GM12878 (cell line): ENCODE data around the gene LST1. TPM values are rescaled to one million over a fixed set of nuclear protein-coding genes. Genes with fewer than 3 reads are reported as not detected.

Experiments
- ATAC-seq: fragments of 200-7000 bp; cut with Tn5 transposase; 3 replicates; pipeline ENCODE4 v1.9.1; 2020; ENCODE audit warnings: mild to moderate bottlenecking, moderate library complexity
- BruUV-seq: library from RNA; stranded (reverse); fragments of 400-500 nt; replicated peaks from 2 replicates; lab custom pipeline; 2021; lab: Mats Ljungman, UMichigan
- CTCF ChIA-PET: fragments of 300-600 bp; sonication (Branson Sonifier 250); formaldehyde crosslinking; extraction: SDS; loops from one replicate; lab custom pipeline; 2021; ENCODE audit warnings: inconsistent platforms; lab: Yijun Ruan, JAX
- POLR2A ChIA-PET: fragments of 350-600 bp; formaldehyde crosslinking; extraction: SDS; loops from one replicate; lab custom pipeline; 2021; ENCODE audit warnings: inconsistent platforms; lab: Charles Lee
- RAD21 ChIA-PET: fragments of 300-600 bp; sonication (Branson Sonifier 250); formaldehyde crosslinking; loops from one replicate; lab custom pipeline; 2023; ENCODE audit warnings: antibody characterized with exemption; ENCODE audit not compliant: unreplicated experiment; lab: Charles Lee
- SMC1A ChIA-PET: fragments of 300-600 bp; sonication (Branson Sonifier 250); formaldehyde crosslinking; loops from one replicate; lab custom pipeline; 2023; ENCODE audit not compliant: unreplicated experiment, uncharacterized antibody; lab: Charles Lee
- DNase-seq: peaks from one replicate; pipeline ENCODE4 v3.0.0-alpha.2; 2011; ENCODE audit warnings: low read depth, low spot score
- FAIRE-seq: peaks from 3 replicates; lab custom pipeline; 2011; peaks lifted over from hg19 to GRCh38; lab: Jason Lieb, UNC
- H2AFZ ChIP-seq: 2 replicates; pipeline ENCODE4 v1.6.0; 2011; ENCODE audit warnings: low read depth, low read length, control low read depth; ENCODE audit not compliant: control insufficient read depth
- H3K27ac ChIP-seq: 2 replicates; pipeline ENCODE4 v1.5.1; 2011; ENCODE audit warnings: control low read depth; ENCODE audit not compliant: control insufficient read depth, insufficient read depth
- H3K27me3 ChIP-seq, 2 experiments: replicated peaks in 1 of 2; 2 replicates each; pipeline versions ENCODE4 v1.6.0 to v1.6.1; 2011; ENCODE audit warnings: low read length in 1 of 2; ENCODE audit not compliant: control insufficient read depth in 2 of 2, insufficient read depth in 2 of 2
- H3K36me3 ChIP-seq, 2 experiments: 2 replicates each; pipeline ENCODE4 v1.5.1; 2011; ENCODE audit warnings: low read length in 1 of 2; ENCODE audit not compliant: control insufficient read depth in 2 of 2, insufficient read depth in 2 of 2
- H3K4me1 ChIP-seq: 2 replicates; pipeline ENCODE4 v1.6.1; 2011; ENCODE audit warnings: mild to moderate bottlenecking, low read length, moderate library complexity, mixed read lengths; ENCODE audit not compliant: control insufficient read depth, insufficient read depth
- H3K4me2 ChIP-seq: 2 replicates; pipeline ENCODE4 v1.6.0; 2011; ENCODE audit warnings: control low read depth; ENCODE audit not compliant: control insufficient read depth, insufficient read depth
- H3K4me3 ChIP-seq: fragments of 200-600 bp; sonication (generic); 2 replicates; pipeline ENCODE4 v1.5.1; 2016
- H3K79me2 ChIP-seq: 2 replicates; pipeline ENCODE4 v1.6.0; 2011; ENCODE audit warnings: low read length; ENCODE audit not compliant: control insufficient read depth, insufficient read depth
- H3K9ac ChIP-seq: 2 replicates; pipeline ENCODE4 v1.8.0; 2011; ENCODE audit warnings: low read length, control low read depth, mixed read lengths; ENCODE audit not compliant: control insufficient read depth, insufficient read depth
- H3K9me3 ChIP-seq: replicated peaks from 3 replicates; pipeline ENCODE4 v1.5.1; 2011; ENCODE audit warnings: mild to moderate bottlenecking, low read length; ENCODE audit not compliant: control insufficient read depth, insufficient read depth
- H4K20me1 ChIP-seq: 2 replicates; pipeline ENCODE4 v1.6.0; 2011; ENCODE audit not compliant: control insufficient read depth, insufficient read depth
- ESRRA ChIP-seq: IDR thresholded peaks from 2 replicates; pipeline ENCODE4 v1.6.1; 2012; ENCODE audit warnings: mild to moderate bottlenecking, low read length, improper control_type of control experiment
- FOS ChIP-seq: IDR thresholded peaks from 3 replicates; pipeline ENCODE4 v1.6.1; 2011; ENCODE audit warnings: borderline replicate concordance; ENCODE audit not compliant: insufficient read length; ENCODE audit errors: extremely low read depth
- KDM1A ChIP-seq: fragments of 200-600 bp; sonication (generic); IDR thresholded peaks from 2 replicates; pipeline ENCODE4 v1.6.1; 2016; ENCODE audit warnings: borderline replicate concordance
- MEF2B ChIP-seq: fragments of 450-650 bp; IDR thresholded peaks from 2 replicates; pipeline ENCODE4 v1.6.1; 2018; ENCODE audit warnings: mild to moderate bottlenecking, moderate library complexity; ENCODE audit not compliant: partially characterized antibody, poor library complexity, severe bottlenecking
- MTA3 ChIP-seq: IDR thresholded peaks from 2 replicates; pipeline ENCODE4 v1.6.1; 2012; ENCODE audit warnings: low read length, inconsistent platforms, borderline replicate concordance
- MYC ChIP-seq: IDR thresholded peaks from 2 replicates; pipeline ENCODE4 v1.6.1; 2011; ENCODE audit warnings: mild to moderate bottlenecking, low read length, moderate library complexity, inconsistent platforms; ENCODE audit not compliant: insufficient read depth, insufficient replicate concordance, insufficient read length, severe bottlenecking
- NR2C2 ChIP-seq: IDR thresholded peaks from 2 replicates; pipeline ENCODE4 v1.6.1; 2011; ENCODE audit warnings: borderline replicate concordance, low read depth; ENCODE audit not compliant: control insufficient read depth, insufficient read length
- POU2F2 ChIP-seq: IDR thresholded peaks from 3 replicates; pipeline ENCODE4 v1.6.1; 2011; ENCODE audit warnings: low read depth, mild to moderate bottlenecking, low read length, borderline replicate concordance
- RAD51 ChIP-seq: fragments of 450-650 bp; IDR thresholded peaks from 2 replicates; pipeline ENCODE4 v1.6.1; 2016; ENCODE audit warnings: moderate library complexity, mild to moderate bottlenecking, inconsistent platforms
- RBBP5 ChIP-seq: fragments of 200-600 bp; sonication (generic); conservative IDR thresholded peaks from 2 replicates; pipeline ENCODE4 v1.6.1; 2016
- SIN3A ChIP-seq: IDR thresholded peaks from 2 replicates; pipeline ENCODE4 v1.6.1; 2012; ENCODE audit warnings: low read depth, low read length, improper control_type of control experiment
- SMAD1 ChIP-seq: fragments of 450-650 bp; IDR thresholded peaks from 2 replicates; pipeline ENCODE4 v1.6.1; 2018; ENCODE audit warnings: mild to moderate bottlenecking, low read depth; ENCODE audit not compliant: partially characterized antibody
- WGBS: methylation state at CpG from one replicate; pipeline ENCODE4 v1.1.6; 2016; ENCODE audit warnings: low lambda C conversion rate; ENCODE audit not compliant: insufficient replicate concordance, insufficient coverage; ENCODE audit errors: missing lambda C conversion rate; 5-methylcytosine and 5-hydroxymethylcytosine counted together
- in situ Hi-C: fragments of 300-500 bp; cut with MboI; formaldehyde crosslinking; loops from 9 replicates; pipeline ENCODE4 v1.14.3; 2018; ENCODE audit warnings: mixed read lengths
- intact Hi-C: fragments of 100-400 bp; cut with micrococcal nuclease; formaldehyde crosslinking; loops from one replicate; pipeline ENCODE4 v1.14.2; 2022; ENCODE audit not compliant: unreplicated experiment
- polyA plus RNA-seq, 11 experiments: library from polyadenylated mRNA; depleted of rRNA in 4 of 11; unstranded in 6 of 11; stranded (reverse) in 5 of 11; fragments of >200 nt; fragmentation: Nextera tagmentation in 4 of 11; fragmentation: Illumina TruSeq in 1 of 11; extraction: Ambion mirVana in 4 of 11; extraction: Trizol in 1 of 11; gene quantifications; 1 replicate in 1 of 11; 2 replicates in 10 of 11; pipeline versions ENCODE4 v1.2.1 to v1.2.3, GENCODE V29; 2011 to 2016; ENCODE audit warnings: inconsistent platforms in 2 of 11, missing spikeins in 2 of 11, low read depth in 1 of 11
- total RNA-seq, 4 experiments: library from RNA; depleted of rRNA in 3 of 4; stranded (reverse); fragments of >200 nt in 3 of 4; fragmentation: Illumina TruSeq in 1 of 4; extraction: Trizol in 1 of 4; gene quantifications; 2 replicates each; pipeline versions ENCODE4 v1.2.1 to v1.2.3, GENCODE V29; 2013 to 2021
- TF ChIP-seq, protein P1 (sequence below): fragments of 450-650 bp; IDR thresholded peaks from 2 replicates; pipeline ENCODE4 v1.6.1; 2018; ENCODE audit warnings: mild to moderate bottlenecking, low read depth, moderate library complexity; ENCODE audit not compliant: partially characterized antibody
- TF ChIP-seq, protein P2 (sequence below): fragments of 150-350 bp; IDR thresholded peaks from 2 replicates; pipeline ENCODE4 v1.6.1; 2014; ENCODE audit warnings: mild to moderate bottlenecking, low read depth, low read length
- TF ChIP-seq, protein P3 (sequence below): IDR thresholded peaks from 2 replicates; pipeline ENCODE4 v1.6.1; 2011; ENCODE audit warnings: borderline replicate concordance, low read depth, mild to moderate bottlenecking, moderate library complexity, mixed read lengths, low read length; ENCODE audit not compliant: insufficient read depth; ENCODE audit errors: extremely low read length
- TF ChIP-seq, protein P4 (sequence below): fragments of 450-650 bp; IDR thresholded peaks from 2 replicates; pipeline ENCODE4 v1.6.1; 2017; ENCODE audit warnings: borderline replicate concordance

The LST1 gene
- total and polyA plus RNA-seq, 10 of the 15 experiments (the other 5 are each of a cell fraction or from before 2014, with no cell fraction given): 4.1 to 35.5 (median 16.4) TPM

DNA sequence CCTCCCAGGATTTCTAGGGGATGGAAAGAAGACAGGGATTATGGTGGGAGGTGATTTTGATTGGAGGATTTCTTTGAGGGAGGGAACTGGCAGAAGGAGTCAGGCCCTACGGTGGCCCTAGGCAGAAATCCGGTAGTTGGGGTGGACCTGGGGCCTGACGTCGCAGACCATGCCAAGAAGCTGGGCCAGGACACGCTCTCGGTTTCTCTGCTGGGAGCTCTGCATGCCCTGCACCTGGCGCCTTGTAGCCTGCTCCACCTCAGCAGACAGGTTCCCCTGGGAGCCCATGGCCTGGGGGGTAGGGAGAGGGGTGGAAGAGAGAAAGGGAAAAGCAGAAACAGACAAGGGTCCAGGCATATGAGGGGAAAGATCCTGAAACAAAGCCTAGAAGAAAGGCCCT, 40.8 kb upstream of the LST1 start:
- Histone ChIP-seq H3K79me2 (peaks cover 39% of the 10 kb centered on the region), H3K27ac (no peak overlapping the region), H3K4me3 (no peak overlapping the region), H3K4me1 (peaks cover 16% of the 10 kb centered on the region; the same call in 1 of the 2 replicates), H3K36me3 (peaks cover 0 to 2% of the 10 kb centered on the region in 2 experiments; a peak in 2 of 4 replicates), H3K4me2 (no peak overlapping the region), H3K9me3 (no peaks in the 10 kb centered on the region), H4K20me1 (peaks cover 3% of the 10 kb centered on the region; the same call in 1 of the 2 replicates), H2AFZ (no peak overlapping the region), H3K27me3 (no peaks in the 10 kb centered on the region), H3K9ac (no peak overlapping the region)
- in situ Hi-C loops: loop anchor here (5.0 to 10.0 kb wide), 2 partner anchors 52 to 290 kb away; no protein-coding TSS in a partner anchor
- ATAC-seq (no peak), FAIRE-seq (no peak), DNase-seq (no peak)
- BruUV-seq: no TSS peak
- intact Hi-C loops: loop anchor here (10.0 kb wide), 1 partner anchor 360 kb away; the partner anchor contains the start of gene ZBTB12
- ChIA-PET CTCF (interaction anchor here (0.8 to 34.8 kb wide), 4 partner anchors 43 to 407 kb away, joined by 3 to 2098 read pairs (median 3); partner anchors contain the start of genes LST1, LTB, NCR3 and TNF), RAD21 (interaction anchor here (4.5 to 16.9 kb wide), 4 partner anchors 14 to 51 kb away, joined by 32 to 668 read pairs (median 330); partner anchors contain the start of genes LST1, LTB, NCR3 and TNF), SMC1A (interaction anchor here (1.4 to 34.7 kb wide), 2 partner anchors 39 to 70 kb away, joined by 5 to 1989 read pairs; partner anchors contain the start of genes AIF1, LST1, LTA and LTB), POLR2A (interaction anchor here (0.6 kb wide), 1 partner anchor 64 kb away, joined by 3 read pairs; no protein-coding TSS in a partner anchor)
- 32% methylated on average over 7 of the region's 7 CpGs for WGBS
- TF ChIP-seq RBBP5 (no peak), SIN3A (no peak), MYC (no peak), SMAD1 (no peak), RAD51 (no peak), MEF2B (no peak), NR2C2 (no peak), ESRRA (no peak), POU2F2 (no peak), MTA3 (no peak), FOS (no peak), KDM1A (no peak)
- TF ChIP-seq, protein P1, sequence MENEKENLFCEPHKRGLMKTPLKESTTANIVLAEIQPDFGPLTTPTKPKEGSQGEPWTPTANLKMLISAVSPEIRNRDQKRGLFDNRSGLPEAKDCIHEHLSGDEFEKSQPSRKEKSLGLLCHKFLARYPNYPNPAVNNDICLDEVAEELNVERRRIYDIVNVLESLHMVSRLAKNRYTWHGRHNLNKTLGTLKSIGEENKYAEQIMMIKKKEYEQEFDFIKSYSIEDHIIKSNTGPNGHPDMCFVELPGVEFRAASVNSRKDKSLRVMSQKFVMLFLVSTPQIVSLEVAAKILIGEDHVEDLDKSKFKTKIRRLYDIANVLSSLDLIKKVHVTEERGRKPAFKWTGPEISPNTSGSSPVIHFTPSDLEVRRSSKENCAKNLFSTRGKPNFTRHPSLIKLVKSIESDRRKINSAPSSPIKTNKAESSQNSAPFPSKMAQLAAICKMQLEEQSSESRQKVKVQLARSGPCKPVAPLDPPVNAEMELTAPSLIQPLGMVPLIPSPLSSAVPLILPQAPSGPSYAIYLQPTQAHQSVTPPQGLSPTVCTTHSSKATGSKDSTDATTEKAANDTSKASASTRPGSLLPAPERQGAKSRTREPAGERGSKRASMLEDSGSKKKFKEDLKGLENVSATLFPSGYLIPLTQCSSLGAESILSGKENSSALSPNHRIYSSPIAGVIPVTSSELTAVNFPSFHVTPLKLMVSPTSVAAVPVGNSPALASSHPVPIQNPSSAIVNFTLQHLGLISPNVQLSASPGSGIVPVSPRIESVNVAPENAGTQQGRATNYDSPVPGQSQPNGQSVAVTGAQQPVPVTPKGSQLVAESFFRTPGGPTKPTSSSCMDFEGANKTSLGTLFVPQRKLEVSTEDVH: no peak
- TF ChIP-seq, protein P2, sequence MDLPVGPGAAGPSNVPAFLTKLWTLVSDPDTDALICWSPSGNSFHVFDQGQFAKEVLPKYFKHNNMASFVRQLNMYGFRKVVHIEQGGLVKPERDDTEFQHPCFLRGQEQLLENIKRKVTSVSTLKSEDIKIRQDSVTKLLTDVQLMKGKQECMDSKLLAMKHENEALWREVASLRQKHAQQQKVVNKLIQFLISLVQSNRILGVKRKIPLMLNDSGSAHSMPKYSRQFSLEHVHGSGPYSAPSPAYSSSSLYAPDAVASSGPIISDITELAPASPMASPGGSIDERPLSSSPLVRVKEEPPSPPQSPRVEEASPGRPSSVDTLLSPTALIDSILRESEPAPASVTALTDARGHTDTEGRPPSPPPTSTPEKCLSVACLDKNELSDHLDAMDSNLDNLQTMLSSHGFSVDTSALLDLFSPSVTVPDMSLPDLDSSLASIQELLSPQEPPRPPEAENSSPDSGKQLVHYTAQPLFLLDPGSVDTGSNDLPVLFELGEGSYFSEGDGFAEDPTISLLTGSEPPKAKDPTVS: no peak
- TF ChIP-seq, protein P3, sequence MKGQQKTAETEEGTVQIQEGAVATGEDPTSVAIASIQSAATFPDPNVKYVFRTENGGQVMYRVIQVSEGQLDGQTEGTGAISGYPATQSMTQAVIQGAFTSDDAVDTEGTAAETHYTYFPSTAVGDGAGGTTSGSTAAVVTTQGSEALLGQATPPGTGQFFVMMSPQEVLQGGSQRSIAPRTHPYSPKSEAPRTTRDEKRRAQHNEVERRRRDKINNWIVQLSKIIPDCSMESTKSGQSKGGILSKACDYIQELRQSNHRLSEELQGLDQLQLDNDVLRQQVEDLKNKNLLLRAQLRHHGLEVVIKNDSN: no peak
- TF ChIP-seq, protein P4, sequence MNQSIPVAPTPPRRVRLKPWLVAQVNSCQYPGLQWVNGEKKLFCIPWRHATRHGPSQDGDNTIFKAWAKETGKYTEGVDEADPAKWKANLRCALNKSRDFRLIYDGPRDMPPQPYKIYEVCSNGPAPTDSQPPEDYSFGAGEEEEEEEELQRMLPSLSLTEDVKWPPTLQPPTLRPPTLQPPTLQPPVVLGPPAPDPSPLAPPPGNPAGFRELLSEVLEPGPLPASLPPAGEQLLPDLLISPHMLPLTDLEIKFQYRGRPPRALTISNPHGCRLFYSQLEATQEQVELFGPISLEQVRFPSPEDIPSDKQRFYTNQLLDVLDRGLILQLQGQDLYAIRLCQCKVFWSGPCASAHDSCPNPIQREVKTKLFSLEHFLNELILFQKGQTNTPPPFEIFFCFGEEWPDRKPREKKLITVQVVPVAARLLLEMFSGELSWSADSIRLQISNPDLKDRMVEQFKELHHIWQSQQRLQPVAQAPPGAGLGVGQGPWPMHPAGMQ: no peak
